GM18868 (cell line): ENCODE results near the gene ARMC2.
"Not testable (repeated sequence)": the region's sequence is repeated elsewhere in the genome, so short reads cannot be mapped to it uniquely, and the experiment has no call there.

ENCODE experiments used
- ATAC-seq: cut with Tn5 transposase; IDR thresholded peaks from one replicate; pipeline ENCODE4 v1.9.1; 2021; ENCODE audit warnings: mild to moderate bottlenecking, moderate library complexity; ENCODE audit not compliant: unreplicated experiment

ARMC2 gene

GRCh38 chr6:108947114-108947854, 99.1 kb downstream of the ARMC2 start:
- ATAC-seq: no peak

- no peak for ATAC-seq
Observed at GRCh38 chr6:108948181-108948661, 100.0 kb downstream of the ARMC2 start.

DNA sequence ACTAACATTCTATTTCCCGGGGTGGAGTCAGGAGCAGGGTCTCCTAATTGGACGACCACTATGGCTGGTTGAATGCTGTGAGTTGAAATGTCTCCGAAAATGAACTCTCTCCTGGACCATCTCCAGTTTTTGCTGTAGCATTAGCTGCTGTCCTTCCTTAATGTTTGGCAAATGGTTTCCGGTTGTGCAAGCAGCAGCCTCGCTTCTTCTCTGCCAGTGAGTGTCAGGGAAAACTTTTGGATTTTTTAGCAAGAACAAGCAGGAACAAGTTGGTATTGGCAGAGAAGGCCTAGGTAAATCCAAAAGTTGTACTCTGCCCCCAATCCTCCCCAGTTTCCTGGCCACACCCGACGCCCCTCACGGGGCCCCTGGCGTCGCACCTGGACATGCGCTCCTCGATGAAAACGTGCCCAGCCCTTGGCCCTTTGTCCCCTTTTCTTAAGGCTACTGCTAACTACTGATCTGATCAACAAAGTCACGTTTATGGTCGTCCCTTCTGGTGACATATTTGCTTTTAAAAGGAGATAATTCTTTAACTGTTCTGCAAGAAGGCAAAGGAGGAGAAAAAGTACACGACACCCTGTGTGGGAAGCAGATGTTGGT, 103.2 kb downstream of the ARMC2 start:
- ATAC-seq: no peak

DNA sequence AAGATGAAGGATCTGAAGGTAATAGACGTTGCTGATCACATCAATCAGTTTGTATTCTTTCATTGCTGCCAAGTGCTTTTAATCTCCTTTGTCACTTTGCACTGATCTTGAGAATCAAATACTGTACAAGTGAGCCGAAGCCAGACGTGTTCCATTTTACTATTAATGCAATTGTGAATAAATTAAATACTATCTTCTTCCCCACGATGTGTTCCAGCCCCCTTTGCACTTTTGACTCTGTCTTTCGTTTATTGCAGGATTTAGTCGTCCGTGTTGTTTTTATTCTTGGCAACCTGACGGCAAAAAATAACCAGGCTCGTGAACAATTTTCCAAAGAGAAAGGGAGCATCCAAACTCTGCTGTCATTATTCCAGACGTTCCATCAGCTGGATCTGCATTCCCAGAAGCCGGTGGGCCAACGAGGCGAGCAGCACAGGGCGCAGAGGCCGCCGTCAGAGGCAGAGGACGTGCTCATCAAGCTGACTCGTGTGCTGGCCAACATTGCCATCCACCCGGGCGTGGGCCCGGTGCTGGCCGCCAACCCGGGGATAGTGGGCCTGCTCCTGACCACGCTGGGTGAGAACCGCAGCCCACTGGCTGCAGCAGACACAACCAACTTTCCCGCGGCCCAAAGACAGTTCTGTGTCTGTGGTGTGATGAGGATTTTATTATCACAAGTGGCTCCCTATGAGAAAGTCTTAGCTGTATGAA, 104.7 kb downstream of the ARMC2 start:
- ATAC-seq: no peak

- ATAC-seq: no peak
Observed at GRCh38 chr6:108953681-108954080, 105.5 kb downstream of the ARMC2 start.

- ATAC-seq: no peak
Observed at GRCh38 chr6:108955329-108955949, 107.2 kb downstream of the ARMC2 start.

DNA sequence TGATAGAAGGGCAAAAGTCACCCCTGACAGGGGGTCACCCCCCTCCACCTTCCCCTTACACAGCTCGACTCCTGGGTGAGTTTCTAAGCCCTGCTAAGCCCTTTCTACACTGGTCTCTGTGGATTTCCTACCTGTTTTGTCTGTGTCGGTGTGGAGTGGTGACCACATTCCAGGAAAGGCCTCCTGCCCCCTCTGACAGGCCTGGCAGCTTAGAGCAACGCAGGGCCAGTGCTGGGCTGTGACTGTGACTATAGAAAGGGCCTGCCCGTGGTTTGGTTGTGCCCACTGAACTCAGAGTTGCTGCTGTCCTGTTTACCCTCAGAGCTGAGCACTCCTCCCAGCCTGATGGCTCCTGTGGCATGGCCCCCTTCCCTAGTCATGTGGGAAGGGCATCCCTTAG, 109.0 kb downstream of the ARMC2 start:
- ATAC-seq: no peak

- ATAC-seq: no peak
Observed at GRCh38 chr6:108958900-108959770, 110.9 kb downstream of the ARMC2 start.

GRCh38 chr6:108959972-108960582, 111.9 kb downstream of the ARMC2 start:
- no peak for ATAC-seq

DNA sequence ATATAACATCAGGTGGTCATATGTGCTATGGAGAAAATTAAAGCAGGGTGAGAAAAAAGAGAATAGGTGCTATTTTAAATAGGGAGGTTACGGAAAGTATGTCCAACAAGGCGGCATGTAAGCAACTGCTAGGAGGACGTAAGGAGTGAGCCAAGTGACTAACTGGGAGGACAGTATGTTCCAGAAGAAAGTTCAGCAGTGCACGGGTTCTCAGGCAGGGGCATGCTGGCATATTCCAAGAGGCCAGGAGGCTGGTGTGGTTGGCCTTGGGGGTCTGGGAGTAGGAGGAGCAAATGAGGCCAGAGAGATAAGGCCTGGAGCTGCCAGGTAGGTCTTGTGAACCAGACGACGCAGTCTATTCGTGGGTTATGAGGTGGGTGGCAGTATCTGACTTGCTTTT, 112.4 kb downstream of the ARMC2 start:
- ATAC-seq: no peak

DNA sequence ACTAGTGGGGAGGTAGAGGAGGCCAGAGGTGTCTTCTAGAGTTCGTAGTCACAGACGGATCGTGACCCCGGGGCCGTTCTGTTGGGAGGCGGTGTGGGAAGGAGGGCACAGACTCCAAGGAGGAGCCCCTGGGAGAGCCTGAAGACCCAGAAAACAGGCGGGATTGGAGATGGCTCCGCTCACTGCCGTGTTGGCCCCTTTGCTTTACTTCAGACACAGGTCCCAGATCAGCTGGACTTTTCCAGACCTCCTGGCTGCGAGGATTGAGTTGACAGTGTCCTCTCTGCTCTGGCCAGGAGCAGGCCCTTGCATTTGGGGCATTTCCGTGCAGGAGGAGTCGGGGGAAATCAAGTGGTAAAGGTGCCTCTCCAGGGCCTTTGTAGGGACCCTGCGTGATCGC, 112.9 kb downstream of the ARMC2 start:
- ATAC-seq: no peak

GRCh38 chr6:108961985-108962384, 113.8 kb downstream of the ARMC2 start:
- no peak for ATAC-seq

DNA sequence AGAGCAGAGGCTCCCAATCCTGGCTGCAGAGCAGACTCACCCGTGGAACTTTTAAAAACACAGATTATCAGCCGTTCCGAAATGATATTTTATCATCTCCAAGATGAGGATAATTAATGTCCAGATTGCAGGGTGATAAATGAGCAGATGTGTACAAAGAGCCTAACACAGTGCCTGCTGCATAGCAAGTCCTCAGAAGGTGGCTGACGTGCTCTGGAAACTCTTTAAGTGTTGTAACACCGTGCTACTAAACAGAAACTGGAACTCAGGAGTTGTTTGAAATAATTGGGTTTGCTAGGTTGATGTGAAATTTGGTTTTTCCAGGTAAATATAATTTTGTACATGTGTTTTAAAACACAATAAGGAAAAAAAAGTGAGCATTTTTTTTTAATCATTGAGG, 118.0 kb downstream of the ARMC2 start:
- ATAC-seq: no peak

DNA sequence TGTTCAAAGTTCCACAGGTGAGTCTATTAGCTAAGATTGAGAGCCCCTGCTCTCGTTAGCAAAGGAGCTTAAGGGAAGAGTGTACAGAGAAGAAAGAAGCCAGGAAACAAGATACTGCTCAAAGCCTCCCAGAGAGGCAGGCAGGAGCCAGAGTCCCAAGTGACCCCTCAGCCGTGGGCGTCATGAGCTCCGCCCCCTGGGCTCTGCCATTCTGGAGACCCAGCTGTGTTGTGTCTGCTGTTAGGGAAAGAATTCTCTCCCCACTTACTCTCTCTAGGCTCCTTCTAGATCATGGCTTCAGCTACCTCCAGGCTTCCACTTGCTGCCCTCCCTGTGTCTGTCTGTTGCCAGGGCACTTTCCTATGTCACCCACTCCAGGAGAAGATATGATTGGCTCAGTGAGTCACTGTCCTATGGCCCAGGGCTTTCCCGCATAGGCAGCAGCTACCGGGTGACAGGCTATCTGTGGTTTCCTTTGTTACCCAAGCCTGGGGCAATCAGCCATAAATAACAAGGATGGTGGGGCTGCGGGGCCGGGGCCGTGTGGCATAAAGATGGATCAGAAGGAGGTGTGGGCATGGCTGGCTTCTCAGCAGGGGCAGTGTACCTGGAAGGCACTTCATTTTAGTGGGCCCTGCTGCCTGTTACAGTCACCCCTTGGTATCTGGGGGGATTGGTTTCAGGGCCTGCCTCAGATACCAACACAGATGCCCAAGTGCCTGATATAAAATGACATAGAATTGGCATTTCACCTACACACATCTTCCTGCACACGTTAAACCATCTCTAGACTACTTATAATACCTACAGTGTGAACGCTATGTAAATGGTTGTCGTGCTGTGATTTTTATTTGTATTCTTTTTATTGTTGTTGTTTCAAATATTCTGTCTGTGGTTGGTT, 118.9 kb downstream of the ARMC2 start:
- no peak for ATAC-seq

DNA sequence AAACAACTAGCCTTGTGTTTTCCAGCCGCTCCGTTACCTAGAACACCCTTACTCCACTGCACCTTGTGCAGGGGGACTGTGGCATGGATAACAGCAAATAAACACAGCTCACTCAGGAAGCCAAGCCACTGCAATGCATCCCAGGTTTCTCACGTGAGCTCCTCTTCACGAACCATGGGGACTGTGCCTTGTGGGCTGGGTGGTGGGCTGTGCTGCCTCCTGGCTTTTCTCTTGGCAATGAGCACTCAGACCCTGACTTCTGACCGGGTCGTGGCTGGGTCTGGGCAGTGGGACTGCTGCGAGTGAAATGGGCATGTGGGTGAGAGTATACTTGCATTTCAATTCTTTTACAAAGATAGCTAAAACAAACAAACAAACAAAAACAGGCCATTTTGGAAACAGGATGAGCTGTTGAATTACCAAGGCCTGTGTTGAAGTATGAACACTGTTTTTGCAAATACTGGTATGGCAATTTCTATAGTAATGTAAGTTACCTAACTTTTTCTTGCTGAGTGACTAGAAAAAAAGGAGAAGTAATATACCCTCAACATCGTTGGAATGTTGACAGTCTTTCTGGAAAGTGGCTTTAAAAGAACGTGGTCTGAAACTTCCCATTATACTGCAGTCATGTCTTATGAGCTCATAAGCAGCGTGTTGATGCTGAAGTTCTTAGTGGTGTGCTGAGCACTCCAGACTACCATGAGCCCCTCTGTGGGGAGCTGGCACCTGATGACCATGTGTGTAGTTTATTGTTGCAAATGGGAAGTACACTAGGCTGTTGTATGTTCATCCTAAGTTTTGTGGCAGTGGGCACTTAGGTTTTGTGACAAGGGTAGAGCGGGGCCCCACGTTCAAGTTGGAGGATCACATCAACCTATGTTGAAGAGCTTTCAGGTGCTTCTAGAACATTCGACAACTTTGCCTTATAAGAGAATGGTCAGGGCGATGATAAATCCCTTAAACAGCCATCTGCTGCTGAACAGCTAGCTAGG, 120.4 kb downstream of the ARMC2 start:
- ATAC-seq: no peak

DNA sequence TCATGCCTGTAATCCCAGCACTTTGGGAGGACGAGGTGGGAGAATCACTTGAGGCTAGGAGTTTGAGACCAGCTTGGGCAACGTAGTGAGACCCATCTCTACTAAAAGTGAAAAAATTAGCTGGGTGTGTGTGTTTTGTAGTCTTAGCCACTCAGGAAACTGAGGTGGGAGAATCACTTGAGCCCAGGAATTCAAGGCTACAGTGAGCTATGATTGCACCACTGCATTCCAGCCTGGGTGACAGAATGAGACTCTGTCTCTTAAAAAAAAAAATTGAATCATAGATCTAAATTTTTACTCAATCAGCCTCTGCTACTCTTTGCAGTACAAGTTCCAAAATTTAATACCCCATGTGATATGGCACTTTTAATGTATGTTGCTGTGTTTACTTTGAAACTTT, 121.6 kb downstream of the ARMC2 start:
- no peak for ATAC-seq

DNA sequence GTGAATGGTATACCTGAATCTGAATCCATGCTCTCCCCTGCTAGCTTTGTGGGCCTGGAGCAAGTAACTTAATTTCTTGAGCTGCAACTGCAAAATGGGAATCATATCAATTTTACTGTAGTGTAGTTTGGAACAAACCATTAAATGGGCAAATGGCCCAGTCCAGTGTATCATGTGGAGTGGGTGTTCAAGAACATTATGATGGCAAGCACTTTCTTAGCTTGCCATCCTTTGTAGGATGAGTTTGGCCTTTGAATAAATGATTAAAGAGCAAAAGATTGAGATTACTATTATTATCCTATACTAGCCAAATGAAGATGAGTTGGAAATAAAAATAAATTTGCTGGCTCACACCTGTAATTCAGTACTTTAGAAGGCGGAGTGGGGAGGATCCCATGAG, 126.0 kb downstream of the ARMC2 start:
- ATAC-seq: no peak

DNA sequence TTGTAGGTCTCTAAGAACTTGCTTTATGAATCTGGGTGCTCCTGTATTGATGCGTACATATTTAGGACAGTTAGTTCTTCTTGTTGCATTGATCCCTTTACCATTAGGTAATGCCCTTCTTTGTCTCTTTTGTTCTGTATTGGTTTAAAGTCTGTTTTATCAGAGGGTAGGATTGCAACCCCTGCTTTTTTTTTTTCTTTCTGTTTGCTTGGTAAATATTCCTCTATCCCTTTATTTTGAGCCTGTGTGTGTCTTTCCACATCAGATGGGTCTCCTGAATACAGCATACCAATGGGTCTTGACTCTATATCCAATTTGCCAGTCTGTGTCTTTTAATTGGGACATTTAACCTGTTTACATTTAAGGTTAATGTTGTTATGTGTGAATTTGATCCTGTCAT, 130.4 kb downstream of the ARMC2 start:
- not testable (repeated sequence) for ATAC-seq
